Gastroesophageal sphincter (tissue), 3 donors: ENCODE data around the gene SESTD1.

ENCODE experiments used
- POLR2AphosphoS5 ChIP-seq: sonication (generic); formaldehyde crosslinking; IDR thresholded peaks from one replicate; pipeline ENCODE4 v1.6.1; 2017; ENCODE audit warnings: antibody characterized with exemption
- TF ChIP-seq, protein P1 (sequence below), 4 experiments: fragments of 200-600 bp in 2 of 4; fragments of 450-650 bp in 2 of 4; sonication (generic) in 1 of 4; IDR thresholded peaks; one replicate each; pipeline ENCODE4 v1.5.1; 2017 to 2019; ENCODE audit warnings: antibody characterized with exemption in 4 of 4, mild to moderate bottlenecking in 2 of 4, moderate library complexity in 2 of 4

DNA sequence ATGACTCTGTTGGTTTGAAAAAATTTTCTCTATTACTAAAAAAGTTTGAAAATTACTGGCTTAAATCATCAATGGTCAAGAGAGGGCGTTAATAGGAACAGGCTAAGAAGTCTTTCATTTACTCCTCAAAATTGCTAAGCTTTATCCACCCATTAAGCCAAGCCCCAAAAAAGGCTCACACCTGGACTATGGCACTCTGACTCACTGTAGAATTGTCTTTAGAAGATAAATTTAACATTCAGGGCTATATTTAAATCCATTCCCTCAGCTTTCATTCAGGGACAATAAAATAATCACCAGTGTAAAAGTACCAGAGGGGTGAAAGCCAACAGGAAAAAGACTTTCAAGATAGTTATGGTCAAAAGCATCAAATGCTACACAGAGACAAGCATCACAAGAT is 80.0 kb downstream of the SESTD1 start:
- TF ChIP-seq, protein P1, sequence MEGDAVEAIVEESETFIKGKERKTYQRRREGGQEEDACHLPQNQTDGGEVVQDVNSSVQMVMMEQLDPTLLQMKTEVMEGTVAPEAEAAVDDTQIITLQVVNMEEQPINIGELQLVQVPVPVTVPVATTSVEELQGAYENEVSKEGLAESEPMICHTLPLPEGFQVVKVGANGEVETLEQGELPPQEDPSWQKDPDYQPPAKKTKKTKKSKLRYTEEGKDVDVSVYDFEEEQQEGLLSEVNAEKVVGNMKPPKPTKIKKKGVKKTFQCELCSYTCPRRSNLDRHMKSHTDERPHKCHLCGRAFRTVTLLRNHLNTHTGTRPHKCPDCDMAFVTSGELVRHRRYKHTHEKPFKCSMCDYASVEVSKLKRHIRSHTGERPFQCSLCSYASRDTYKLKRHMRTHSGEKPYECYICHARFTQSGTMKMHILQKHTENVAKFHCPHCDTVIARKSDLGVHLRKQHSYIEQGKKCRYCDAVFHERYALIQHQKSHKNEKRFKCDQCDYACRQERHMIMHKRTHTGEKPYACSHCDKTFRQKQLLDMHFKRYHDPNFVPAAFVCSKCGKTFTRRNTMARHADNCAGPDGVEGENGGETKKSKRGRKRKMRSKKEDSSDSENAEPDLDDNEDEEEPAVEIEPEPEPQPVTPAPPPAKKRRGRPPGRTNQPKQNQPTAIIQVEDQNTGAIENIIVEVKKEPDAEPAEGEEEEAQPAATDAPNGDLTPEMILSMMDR (IDR thresholded peaks at IDR 0.05), result no peak
- TF ChIP-seq POLR2AphosphoS5, result no peak
